Endothelial cell of umbilical vein (primary cell): ENCODE results near the gene TBC1D9. TPM values are rescaled to one million over a fixed set of nuclear protein-coding genes. Genes with fewer than 3 reads are reported as not detected.

Source experiments
- BruUV-seq: library from RNA; stranded (reverse); fragments of 400-500 nt; replicated peaks from 2 replicates; lab custom pipeline; 2021; lab: Mats Ljungman, UMichigan
- CTCF ChIA-PET: fragments of 300-600, 350-600 bp; sonication (Branson Sonifier 250); formaldehyde crosslinking; loops from one replicate; lab custom pipeline; 2021; ENCODE audit warnings: antibody characterized with exemption, inconsistent platforms; lab: Charles Lee
- POLR2A ChIA-PET: fragments of 300-600, 350-600 bp; sonication (Branson Sonifier 250); formaldehyde crosslinking; loops from one replicate; lab custom pipeline; 2021; ENCODE audit warnings: antibody characterized with exemption, inconsistent platforms; lab: Charles Lee
- DNase-seq: peaks from one replicate; pipeline ENCODE4 v3.0.0-alpha.2; 2011; ENCODE audit warnings: low read depth, low spot score
- FAIRE-seq: peaks from 2 replicates; lab custom pipeline; 2011; peaks lifted over from hg19 to GRCh38; lab: Jason Lieb, UNC
- H2AFZ ChIP-seq: 2 replicates; pipeline ENCODE4 v1.6.0; 2012; ENCODE audit warnings: low read depth, low read length, control low read depth, inconsistent platforms
- H3K27ac ChIP-seq: 2 replicates; pipeline ENCODE4 v1.5.1; 2011; ENCODE audit warnings: low read depth, mild to moderate bottlenecking, control low read depth, low read length, moderate library complexity; ENCODE audit not compliant: insufficient read depth
- H3K27me3 ChIP-seq, 2 experiments: 2 replicates each; pipeline versions ENCODE4 v1.6.0 to v1.6.1; 2011; ENCODE audit warnings: low read length in 2 of 2, mixed read lengths in 1 of 2; ENCODE audit not compliant: control insufficient read depth in 2 of 2, insufficient read depth in 2 of 2
- H3K36me3 ChIP-seq, 2 experiments: 2 replicates in 1 of 2; 3 replicates in 1 of 2; pipeline ENCODE4 v1.5.1; 2011; ENCODE audit warnings: low read length in 2 of 2, mild to moderate bottlenecking in 1 of 2, moderate library complexity in 1 of 2; ENCODE audit not compliant: control insufficient read depth in 2 of 2, insufficient read depth in 2 of 2; ENCODE audit errors: extremely low read depth in 1 of 2
- H3K4me1 ChIP-seq: 3 replicates; pipeline ENCODE4 v1.5.1; 2011; ENCODE audit warnings: mild to moderate bottlenecking, low read length; ENCODE audit not compliant: control insufficient read depth, insufficient read depth; ENCODE audit errors: extremely low read depth
- H3K4me2 ChIP-seq: 2 replicates; pipeline ENCODE4 v1.6.1; 2011; ENCODE audit warnings: low read length, control low read depth, mixed read lengths; ENCODE audit not compliant: insufficient read depth
- H3K4me3 ChIP-seq, 3 experiments: fragments of 200-600 bp in 1 of 3; sonication (generic), shearing (Covaris generic) in 1 of 3; replicated peaks in 1 of 3; 2 replicates each; pipeline ENCODE4 v1.5.1; 2011 to 2016; ENCODE audit warnings: control low read depth in 3 of 3, low read length in 3 of 3, mild to moderate bottlenecking in 2 of 3, inconsistent platforms in 1 of 3, low read depth in 1 of 3, moderate library complexity in 1 of 3; ENCODE audit not compliant: insufficient read depth in 1 of 3
- H3K79me2 ChIP-seq: 2 replicates; pipeline ENCODE4 v1.6.0; 2012; ENCODE audit warnings: low read length, inconsistent platforms; ENCODE audit not compliant: control insufficient read depth, insufficient read depth
- H3K9ac ChIP-seq: replicated peaks from 2 replicates; pipeline ENCODE3; 2011; ENCODE audit warnings: low read length, control low read depth; ENCODE audit not compliant: insufficient read depth; ENCODE audit errors: extremely low read depth
- H3K9me1 ChIP-seq: replicated peaks from 3 replicates; pipeline ENCODE4 v1.6.0; 2011; ENCODE audit warnings: mild to moderate bottlenecking, low read length; ENCODE audit not compliant: control insufficient read depth, insufficient read depth; ENCODE audit errors: extremely low read depth
- H3K9me3 ChIP-seq: replicated peaks from 2 replicates; pipeline ENCODE4 v1.5.1; 2012; ENCODE audit warnings: low read length, inconsistent platforms; ENCODE audit not compliant: control insufficient read depth, insufficient read depth
- H4K20me1 ChIP-seq: replicated peaks from 2 replicates; pipeline ENCODE3; 2011; ENCODE audit warnings: mild to moderate bottlenecking, low read length; ENCODE audit not compliant: control insufficient read depth, insufficient read depth; ENCODE audit errors: extremely low read depth
- EZH2 ChIP-seq: IDR thresholded peaks from 2 replicates; pipeline ENCODE4 v1.6.1; 2012; ENCODE audit warnings: borderline replicate concordance, low read depth, mild to moderate bottlenecking, moderate library complexity, low read length, inconsistent platforms; ENCODE audit not compliant: severe bottlenecking
- FOS ChIP-seq: IDR thresholded peaks from 2 replicates; pipeline ENCODE4 v1.6.1; 2011; ENCODE audit warnings: mild to moderate bottlenecking, low read length, moderate library complexity, borderline replicate concordance; ENCODE audit not compliant: insufficient read depth
- GATA2 ChIP-seq: IDR thresholded peaks from 2 replicates; pipeline ENCODE4 v1.7.0; 2011; ENCODE audit warnings: low read depth, mild to moderate bottlenecking, moderate library complexity, mixed read lengths, low read length; ENCODE audit not compliant: insufficient read length, insufficient read depth
- JUN ChIP-seq: IDR thresholded peaks from 2 replicates; pipeline ENCODE4 v1.6.1; 2011; ENCODE audit warnings: borderline replicate concordance, low read depth; ENCODE audit not compliant: insufficient read length, insufficient read depth
- MYC ChIP-seq: IDR thresholded peaks from one replicate; pipeline ENCODE4 v1.6.1; 2011; ENCODE audit warnings: mild to moderate bottlenecking, low read depth, low read length
- POLR2A ChIP-seq: IDR thresholded peaks from 2 replicates; pipeline ENCODE4 v1.6.1; 2012; ENCODE audit warnings: low read depth, mild to moderate bottlenecking, control low read depth, low read length
- POLR2AphosphoS5 ChIP-seq: IDR thresholded peaks from 2 replicates; pipeline ENCODE4 v1.6.1; 2012; ENCODE audit warnings: low read depth, mild to moderate bottlenecking, control low read depth, low read length, moderate library complexity; ENCODE audit not compliant: insufficient read depth
- dilution Hi-C: fragments of 300-500 bp; cut with MboI; formaldehyde crosslinking; loops from one replicate; pipeline ENCODE4 v1.15.0; 2019; ENCODE audit warnings: low sequenced_read_pairs; ENCODE audit not compliant: extremely low pct_ligation_motif_present
- intact Hi-C: fragments of 100-400 bp; cut with micrococcal nuclease; formaldehyde crosslinking; loops from one replicate; pipeline ENCODE4 v1.10.0; 2022
- polyA plus RNA-seq, 4 experiments: library from polyadenylated mRNA; depleted of rRNA in 3 of 4; stranded (reverse) in 3 of 4; unstranded in 1 of 4; fragments of >200 nt; gene quantifications; 2 replicates each; pipeline versions ENCODE4 v1.2.1 to v1.2.3, GENCODE V29; 2011 to 2012; ENCODE audit warnings: missing spikeins in 1 of 4
- total RNA-seq: library from RNA; stranded (reverse); gene quantifications from 2 replicates; pipeline ENCODE4 v1.2.3, GENCODE V29; 2021
- TF ChIP-seq, protein P1 (sequence below): IDR thresholded peaks from 2 replicates; pipeline ENCODE4 v1.6.1; 2011; ENCODE audit not compliant: insufficient read depth, insufficient read length
- TF ChIP-seq, protein P2 (sequence below), 2 donors: IDR thresholded peaks; 1 replicate in 1 of 2; 2 replicates in 1 of 2; pipeline ENCODE4 v1.5.1; 2011; ENCODE audit warnings: low read length in 2 of 2, mild to moderate bottlenecking in 2 of 2, moderate library complexity in 2 of 2, control low read depth in 1 of 2, inconsistent platforms in 1 of 2, low read depth in 1 of 2; ENCODE audit not compliant: insufficient read depth in 1 of 2; ENCODE audit errors: extremely low read depth in 1 of 2

Gene TBC1D9
- total and polyA plus RNA-seq, 2 donors (not counting 3 experiments of a cell fraction or from before 2014, with no cell fraction given): 21.7 to 45.3 TPM

DNA sequence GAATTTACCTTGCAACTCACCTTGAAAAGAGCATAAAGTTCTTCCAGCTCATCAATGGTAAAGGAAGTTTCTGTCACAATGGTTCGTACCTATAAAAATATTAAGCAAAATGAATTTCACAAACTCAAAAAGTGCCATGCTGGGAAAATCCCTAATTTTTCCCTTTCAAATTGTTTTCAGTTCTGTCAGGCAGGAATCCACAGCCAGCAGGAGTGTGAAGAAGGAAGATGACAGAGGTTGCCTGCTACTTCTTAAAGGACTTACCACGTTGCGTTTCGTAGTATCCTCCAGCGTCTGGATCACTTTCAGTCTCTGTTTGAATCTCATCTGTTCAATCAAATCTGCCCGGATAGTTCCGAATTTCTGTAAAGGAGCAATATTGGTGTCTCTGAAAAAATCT is 117.1 kb downstream of the TBC1D9 start:
- H3K79me2 ChIP-seq: no peaks in the 10 kb centered on the region
- no TSS peak for BruUV-seq
- H3K4me2 ChIP-seq: no peak overlapping the region
- FAIRE-seq (no peak), DNase-seq (no peak)
- intact Hi-C loops (no loop called here), dilution Hi-C loops (no loop called here)
- no peak overlapping the region for H2AFZ ChIP-seq
- TF ChIP-seq EZH2 (no peak), POLR2AphosphoS5 (no peak), GATA2 (no peak), FOS (no peak), JUN (no peak), MYC (no peak), POLR2A (no peak)
- TF ChIP-seq, protein P1, sequence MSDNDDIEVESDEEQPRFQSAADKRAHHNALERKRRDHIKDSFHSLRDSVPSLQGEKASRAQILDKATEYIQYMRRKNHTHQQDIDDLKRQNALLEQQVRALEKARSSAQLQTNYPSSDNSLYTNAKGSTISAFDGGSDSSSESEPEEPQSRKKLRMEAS: no peak
- ChIA-PET POLR2A (no interaction called here), CTCF (interaction anchor here (1.0 to 1.6 kb wide), 4 partner anchors 11 to 279 kb away, joined by 3 to 6 read pairs (median 4); no protein-coding TSS in a partner anchor)
- H3K27ac ChIP-seq: no peak overlapping the region
- H3K4me3 ChIP-seq: no peak overlapping the region
- peaks cover 2% of the 10 kb centered on the region for H4K20me1 ChIP-seq
- no peaks in the 10 kb centered on the region for H3K4me1 ChIP-seq
- no peaks in the 10 kb centered on the region for H3K27me3 ChIP-seq
- H3K9ac ChIP-seq: no peak overlapping the region
- H3K9me3 ChIP-seq: no peaks in the 10 kb centered on the region
- H3K9me1 ChIP-seq: no peaks in the 10 kb centered on the region
- H3K36me3 ChIP-seq: peaks cover 10 to 18% of the 10 kb centered on the region in 2 experiments

DNA sequence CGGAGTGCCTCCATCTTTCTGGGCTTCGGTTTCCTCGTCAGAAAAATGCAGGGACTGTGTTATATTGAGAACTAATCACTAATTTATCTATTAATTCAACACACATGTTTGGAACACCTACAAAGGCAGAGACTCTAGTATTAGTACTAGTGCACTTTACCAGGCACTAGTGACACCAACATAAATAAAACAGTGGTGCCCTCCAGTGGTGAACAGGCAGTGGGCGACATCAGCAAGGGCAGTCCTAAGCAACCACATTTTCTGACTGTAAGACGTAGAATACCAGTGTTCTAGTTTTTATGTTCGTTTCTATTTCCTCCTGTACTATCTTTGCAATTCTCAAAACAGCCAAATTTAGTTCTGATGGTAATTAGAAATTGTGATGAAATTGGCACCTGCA is 118.3 kb downstream of the TBC1D9 start:
- DNase-seq: peak; percentile 21
- H3K4me3 ChIP-seq: no peak overlapping the region
- no peak overlapping the region for H3K4me2 ChIP-seq
- H3K36me3 ChIP-seq: peaks cover 10 to 18% of the 10 kb centered on the region in 2 experiments
- H3K79me2 ChIP-seq: no peaks in the 10 kb centered on the region
- no peak overlapping the region for H3K27ac ChIP-seq
- H3K9ac ChIP-seq: no peak overlapping the region
- ChIA-PET POLR2A (no interaction called here), CTCF (interaction anchor here (1.6 kb wide), 1 partner anchor 278 kb away, joined by 6 read pairs; no protein-coding TSS in a partner anchor)
- no peaks in the 10 kb centered on the region for H3K4me1 ChIP-seq
- BruUV-seq: no TSS peak
- H2AFZ ChIP-seq: no peak overlapping the region
- H3K9me1 ChIP-seq: no peaks in the 10 kb centered on the region
- no peaks in the 10 kb centered on the region for H3K9me3 ChIP-seq
- TF ChIP-seq JUN: no peak
- TF ChIP-seq, protein P2, sequence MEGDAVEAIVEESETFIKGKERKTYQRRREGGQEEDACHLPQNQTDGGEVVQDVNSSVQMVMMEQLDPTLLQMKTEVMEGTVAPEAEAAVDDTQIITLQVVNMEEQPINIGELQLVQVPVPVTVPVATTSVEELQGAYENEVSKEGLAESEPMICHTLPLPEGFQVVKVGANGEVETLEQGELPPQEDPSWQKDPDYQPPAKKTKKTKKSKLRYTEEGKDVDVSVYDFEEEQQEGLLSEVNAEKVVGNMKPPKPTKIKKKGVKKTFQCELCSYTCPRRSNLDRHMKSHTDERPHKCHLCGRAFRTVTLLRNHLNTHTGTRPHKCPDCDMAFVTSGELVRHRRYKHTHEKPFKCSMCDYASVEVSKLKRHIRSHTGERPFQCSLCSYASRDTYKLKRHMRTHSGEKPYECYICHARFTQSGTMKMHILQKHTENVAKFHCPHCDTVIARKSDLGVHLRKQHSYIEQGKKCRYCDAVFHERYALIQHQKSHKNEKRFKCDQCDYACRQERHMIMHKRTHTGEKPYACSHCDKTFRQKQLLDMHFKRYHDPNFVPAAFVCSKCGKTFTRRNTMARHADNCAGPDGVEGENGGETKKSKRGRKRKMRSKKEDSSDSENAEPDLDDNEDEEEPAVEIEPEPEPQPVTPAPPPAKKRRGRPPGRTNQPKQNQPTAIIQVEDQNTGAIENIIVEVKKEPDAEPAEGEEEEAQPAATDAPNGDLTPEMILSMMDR (IDR thresholded peaks at IDR 0.05; ENCODE audit: extremely low read depth in 1 of 2, insufficient read depth in 1 of 2, low read depth in 1 of 2, low read length in 2 of 2): peak; percentile 41 to 50
- peak; percentile 71 for FAIRE-seq
- H3K27me3 ChIP-seq: no peaks in the 10 kb centered on the region
- intact Hi-C loops: loop anchor here (1.0 kb wide), 2 partner anchors 117 to 213 kb away; no protein-coding TSS in a partner anchor
- H4K20me1 ChIP-seq: peaks cover 2% of the 10 kb centered on the region
- dilution Hi-C loops: no loop called here
